Peyer's patch (tissue), 4 donors: Measurements from ENCODE around the gene CD8B2.

Experiments used
- POLR2A ChIP-seq, 2 donors: fragments of 450-650 bp; IDR thresholded peaks; one replicate each; pipeline ENCODE4 v1.5.1; 2017; ENCODE audit warnings: antibody characterized with exemption in 2 of 2, mild to moderate bottlenecking in 2 of 2, moderate library complexity in 2 of 2
- TF ChIP-seq, protein P1 (sequence below), 6 experiments: fragments of 450-650 bp in 4 of 6; fragments of 200-600 bp in 2 of 6; sonication (generic) in 1 of 6; IDR thresholded peaks; one replicate each; pipeline ENCODE4 v1.5.1; 2017 to 2019; ENCODE audit warnings: antibody characterized with exemption in 6 of 6, mild to moderate bottlenecking in 3 of 6, moderate library complexity in 1 of 6

GRCh38 chr2:106551417-106552130 lies 64.4 kb downstream of the CD8B2 start:
- TF ChIP-seq, protein P1, sequence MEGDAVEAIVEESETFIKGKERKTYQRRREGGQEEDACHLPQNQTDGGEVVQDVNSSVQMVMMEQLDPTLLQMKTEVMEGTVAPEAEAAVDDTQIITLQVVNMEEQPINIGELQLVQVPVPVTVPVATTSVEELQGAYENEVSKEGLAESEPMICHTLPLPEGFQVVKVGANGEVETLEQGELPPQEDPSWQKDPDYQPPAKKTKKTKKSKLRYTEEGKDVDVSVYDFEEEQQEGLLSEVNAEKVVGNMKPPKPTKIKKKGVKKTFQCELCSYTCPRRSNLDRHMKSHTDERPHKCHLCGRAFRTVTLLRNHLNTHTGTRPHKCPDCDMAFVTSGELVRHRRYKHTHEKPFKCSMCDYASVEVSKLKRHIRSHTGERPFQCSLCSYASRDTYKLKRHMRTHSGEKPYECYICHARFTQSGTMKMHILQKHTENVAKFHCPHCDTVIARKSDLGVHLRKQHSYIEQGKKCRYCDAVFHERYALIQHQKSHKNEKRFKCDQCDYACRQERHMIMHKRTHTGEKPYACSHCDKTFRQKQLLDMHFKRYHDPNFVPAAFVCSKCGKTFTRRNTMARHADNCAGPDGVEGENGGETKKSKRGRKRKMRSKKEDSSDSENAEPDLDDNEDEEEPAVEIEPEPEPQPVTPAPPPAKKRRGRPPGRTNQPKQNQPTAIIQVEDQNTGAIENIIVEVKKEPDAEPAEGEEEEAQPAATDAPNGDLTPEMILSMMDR (IDR thresholded peaks at IDR 0.05): no peak
- TF ChIP-seq POLR2A (IDR thresholded peaks at IDR 0.05): no peak
